ENCODE data around the gene ZBTB48.

The ZBTB48 gene

DNA sequence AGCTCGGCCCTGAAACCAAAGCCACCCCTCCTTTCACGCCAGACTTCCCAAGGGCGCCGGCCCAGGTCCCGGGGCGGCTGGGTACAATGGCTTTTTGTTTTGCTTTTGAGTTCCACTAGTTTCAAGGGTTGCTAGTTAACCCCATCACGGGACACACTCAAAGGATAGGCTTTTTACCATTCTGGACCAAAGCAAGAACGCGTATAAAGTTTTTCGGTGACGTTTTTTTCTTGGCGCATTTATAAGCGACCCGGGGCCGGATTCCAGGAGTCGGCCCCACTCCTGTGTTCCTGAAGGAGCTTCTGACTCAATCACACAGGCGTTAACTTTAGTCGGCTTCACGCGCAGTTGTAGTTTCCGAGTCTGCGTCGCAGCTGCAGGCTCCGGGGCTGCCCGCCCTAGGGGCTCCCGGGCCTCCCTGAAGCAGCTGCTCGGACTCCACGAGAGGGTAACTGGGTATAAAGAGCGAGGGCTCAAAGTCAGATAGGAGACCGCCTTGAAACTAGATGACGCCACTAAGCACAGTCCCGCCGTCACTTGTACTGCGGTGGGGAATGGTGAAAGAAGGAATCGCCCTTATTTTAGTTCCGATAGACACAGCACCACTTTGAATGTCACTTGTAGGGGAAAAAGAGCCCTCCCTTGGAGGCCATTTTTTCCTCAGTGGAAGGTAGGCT is 23.6 kb downstream of the ZBTB48 start:
- DNase-seq (ENCODE audit: low read depth, low spot score): no peak
- peak overlapping the region; percentile 98 for H3K27ac ChIP-seq

DNA sequence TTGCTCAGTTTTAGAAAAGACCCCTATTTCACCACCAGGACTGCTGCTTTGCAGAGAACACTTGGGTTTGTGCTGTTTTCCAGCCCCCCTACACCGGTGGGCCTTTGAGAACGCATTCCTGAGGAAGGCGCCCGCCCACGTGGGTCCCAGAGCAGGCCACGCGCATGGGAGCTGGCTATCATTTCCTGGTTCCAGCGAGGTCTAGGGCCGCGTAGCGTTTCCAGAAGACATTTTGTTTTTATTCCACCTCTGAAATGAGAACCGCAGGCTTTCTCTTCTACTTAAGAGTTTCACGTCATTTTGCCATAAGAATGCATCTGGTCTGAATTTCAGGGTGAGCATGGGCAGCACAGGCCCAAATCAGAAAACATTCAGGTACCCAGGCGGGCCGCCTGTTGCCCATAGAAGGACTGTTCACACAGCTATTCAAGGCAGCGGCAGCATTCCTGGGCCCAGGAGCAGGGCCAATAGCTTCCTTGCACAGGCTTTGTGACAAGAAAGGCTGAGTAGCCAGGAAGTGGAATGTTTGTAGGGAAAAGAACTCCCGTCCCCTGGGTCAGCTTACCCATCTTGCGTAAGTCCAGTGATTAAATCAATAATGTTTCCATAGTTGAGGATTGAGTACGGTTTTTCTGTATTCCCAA is 24.2 kb downstream of the ZBTB48 start:
- DNase-seq (ENCODE audit: low read depth, low spot score): no peak

GRCh38 chr1:6612641-6613360 is 33.0 kb downstream of the ZBTB48 start:
- no peak for DNase-seq (ENCODE audit: low read depth, low spot score)
- H3K27ac ChIP-seq: peak overlapping the region; percentile 87

More for the DNA sequence above, 24.2 kb downstream of the ZBTB48 start:
- peak overlapping the region; percentile 98 for H3K27ac ChIP-seq

- peak within 1 kb of the TSS; percentile 87 for H3K27ac ChIP-seq
- DNase-seq (ENCODE audit: low read depth, low spot score): peak; percentile 95
These were observed 33.7 kb downstream of the ZBTB48 start, which contains the start of gene PHF13 for GRCh38 chr1:6613361-6614018. PHF13 (plus strand) TSS chr1:6613731; CDS start chr1:6614067, 336 bp downstream.

GRCh38 chr1:6614019-6614928 is 34.5 kb downstream of the ZBTB48 start:
- peak overlapping the region; percentile 87 for H3K27ac ChIP-seq
- no peak for DNase-seq (ENCODE audit: low read depth, low spot score)

DNA sequence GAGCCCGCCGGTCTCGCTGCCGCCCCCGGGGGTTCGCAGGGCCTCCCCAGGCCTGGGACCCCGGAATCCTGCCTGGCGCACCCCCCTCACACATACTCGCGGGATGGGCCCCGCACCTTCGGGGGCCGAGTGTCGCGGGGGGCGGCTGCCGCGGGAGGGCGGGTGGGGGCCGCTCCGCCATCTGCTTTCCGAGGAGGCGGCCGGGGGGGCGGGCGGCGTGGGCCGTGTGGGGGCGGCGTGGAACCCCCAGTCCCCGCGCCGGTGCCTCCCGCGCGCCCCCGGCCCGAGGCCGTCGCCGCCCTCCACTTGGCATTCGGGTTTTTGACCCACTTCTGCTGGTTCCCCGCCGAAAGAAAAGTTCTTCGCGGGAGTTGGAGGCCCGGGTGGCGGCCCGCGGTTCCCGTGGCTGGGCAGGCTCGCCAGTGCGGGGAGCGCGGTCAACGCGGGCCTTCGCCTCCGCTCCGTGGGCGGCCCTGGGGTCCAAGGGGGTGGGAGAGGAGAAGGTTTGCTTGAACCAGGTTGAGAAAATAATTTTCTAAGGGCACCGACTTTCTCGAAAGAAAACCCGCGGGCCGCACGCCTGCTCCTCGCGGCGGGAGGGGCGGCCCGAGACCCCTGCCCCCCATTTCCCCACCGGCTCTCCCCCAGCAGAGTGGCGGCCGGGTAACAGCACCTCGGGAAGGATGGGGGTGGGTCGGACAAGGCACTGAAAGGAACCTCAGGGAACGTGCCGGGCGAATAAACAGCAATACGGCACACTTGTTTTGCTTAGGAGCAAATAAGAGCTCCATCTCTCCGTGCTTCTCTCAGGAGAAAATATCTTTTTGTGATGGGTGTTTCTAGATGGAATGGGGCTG is 35.4 kb downstream of the ZBTB48 start:
- DNase-seq (ENCODE audit: low read depth, low spot score): no peak
- peak overlapping the region; percentile 87 for H3K27ac ChIP-seq

- no peak overlapping the region for H3K27ac ChIP-seq
- DNase-seq (ENCODE audit: low read depth, low spot score): no peak
These were observed 39.3 kb downstream of the ZBTB48 start for GRCh38 chr1:6619045-6619444.

DNA sequence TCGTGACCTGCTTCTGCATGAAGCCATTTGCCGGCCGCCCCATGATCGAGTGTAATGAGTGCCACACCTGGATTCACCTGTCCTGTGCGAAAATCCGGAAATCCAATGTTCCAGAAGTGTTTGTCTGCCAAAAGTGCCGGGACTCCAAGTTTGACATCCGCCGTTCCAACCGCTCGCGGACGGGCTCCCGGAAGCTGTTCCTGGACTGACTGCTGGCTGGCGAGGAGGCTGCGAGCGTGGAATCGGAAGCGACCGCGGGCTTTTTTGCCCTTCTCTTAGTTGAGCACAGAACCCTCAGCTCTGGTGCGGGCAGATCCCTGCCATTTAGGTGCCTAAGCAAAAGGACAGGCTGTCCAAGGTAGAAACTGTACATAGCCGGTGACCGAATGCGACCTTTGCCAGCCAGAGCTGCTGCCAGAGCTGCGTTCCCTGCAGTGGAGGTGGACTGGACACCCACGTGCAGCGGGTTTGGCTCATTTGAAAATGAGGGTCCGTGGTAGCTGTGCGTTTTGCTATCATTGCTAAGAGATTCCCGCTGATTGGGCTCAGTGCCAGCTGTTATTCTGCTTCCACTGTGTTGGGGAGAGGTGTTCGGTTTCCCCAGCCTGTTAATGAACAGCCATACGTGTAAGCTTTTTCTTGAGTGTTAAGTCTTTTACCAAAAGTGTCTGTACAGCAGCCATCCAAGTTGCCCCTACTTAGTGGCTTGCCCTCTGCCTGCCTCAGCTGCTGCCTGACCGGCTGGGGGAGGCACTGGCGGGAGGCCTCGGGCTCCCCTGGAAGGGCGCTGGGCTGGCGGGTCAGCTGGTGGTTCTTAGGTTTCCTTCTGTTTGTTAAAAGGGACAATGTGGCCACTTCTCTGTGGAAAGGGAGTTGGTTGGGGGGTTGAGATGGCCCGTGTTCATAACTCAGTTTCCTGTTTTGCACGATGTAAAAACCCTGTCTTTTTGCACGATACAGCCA is 41.9 kb downstream of the ZBTB48 start:
- H3K27ac ChIP-seq: no peak overlapping the region
- DNase-seq (ENCODE audit: low read depth, low spot score): no peak

- H3K27ac ChIP-seq: peak overlapping the region; percentile 15
- DNase-seq (ENCODE audit: low read depth, low spot score): no peak
These were observed 42.8 kb downstream of the ZBTB48 start for GRCh38 chr1:6622396-6623152.

DNA sequence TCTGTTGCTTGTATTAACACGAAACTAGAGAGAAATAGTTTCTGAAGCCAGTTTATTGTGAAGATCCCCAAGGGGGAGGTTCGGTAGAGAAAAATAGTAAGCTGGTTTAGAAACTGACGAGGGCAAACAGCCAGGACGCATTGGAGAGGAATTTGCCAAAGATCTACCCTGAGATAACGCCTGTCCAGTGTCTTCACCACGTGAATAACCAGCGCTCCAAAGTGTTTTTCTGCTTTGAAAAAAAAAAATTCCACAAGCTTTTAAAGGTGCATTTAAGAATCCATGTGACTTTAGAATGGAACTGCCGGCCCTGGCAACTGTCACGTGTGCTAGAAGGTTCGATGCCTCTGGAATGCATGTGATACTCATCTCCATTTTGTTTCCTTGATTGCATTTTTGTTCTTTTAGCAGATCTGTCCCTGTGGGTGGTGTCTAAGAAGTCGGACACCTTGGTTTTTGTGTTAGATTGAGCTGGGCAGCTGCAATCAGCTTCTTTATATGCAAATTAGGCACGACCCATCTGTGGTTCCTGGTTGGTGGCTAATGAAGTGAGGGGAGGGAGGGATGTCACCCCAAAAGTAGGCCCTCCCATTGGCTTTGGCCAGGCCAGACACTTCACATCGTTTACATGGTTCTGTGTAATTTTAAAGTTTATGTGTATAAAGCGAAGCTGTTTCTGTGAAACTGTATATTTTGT is 43.6 kb downstream of the ZBTB48 start:
- DNase-seq (ENCODE audit: low read depth, low spot score): no peak
- H3K27ac ChIP-seq: peak overlapping the region; percentile 15

DNA sequence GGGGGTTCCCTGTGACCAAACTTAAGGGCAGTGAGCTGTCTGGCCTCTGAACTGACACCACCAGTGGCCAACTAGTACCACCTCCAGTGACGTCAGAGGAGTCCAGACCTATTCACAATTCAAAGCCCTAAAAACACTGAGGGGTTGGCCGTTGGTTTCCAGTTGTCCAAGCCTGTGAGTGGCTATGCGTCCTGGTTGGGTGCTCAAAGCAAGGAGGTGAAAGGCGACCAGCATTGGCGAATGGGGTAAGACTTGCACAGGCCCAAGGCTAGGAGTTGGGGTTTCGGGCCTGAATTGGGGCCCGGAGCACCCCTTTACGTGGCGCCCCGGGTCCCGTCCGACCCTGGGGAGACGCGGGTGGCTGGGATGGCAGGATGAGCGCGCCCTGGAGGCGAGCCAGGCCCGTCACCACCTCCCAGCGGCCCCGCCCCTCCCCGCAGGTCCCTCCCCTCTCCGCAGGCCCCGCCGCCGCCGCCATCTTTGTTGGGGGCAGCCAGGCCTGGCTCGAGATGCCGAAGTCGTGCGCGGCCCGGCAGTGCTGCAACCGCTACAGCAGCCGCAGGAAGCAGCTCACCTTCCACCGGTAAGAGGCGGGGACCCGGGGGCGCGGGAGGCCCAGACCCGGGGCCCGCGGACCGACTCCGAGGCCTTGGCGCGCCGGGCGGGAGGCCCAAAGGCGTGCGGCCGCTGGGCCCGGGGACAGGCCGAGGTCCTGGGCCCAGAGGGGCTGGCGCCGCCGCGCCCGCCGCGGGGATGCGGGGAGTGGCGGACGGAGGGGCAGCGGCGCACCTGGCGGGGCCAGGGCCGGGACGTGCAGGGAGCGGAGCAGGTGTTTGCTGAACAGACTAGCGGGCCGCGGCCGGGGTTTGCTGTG is 45.2 kb downstream of the ZBTB48 start, which contains the start of gene THAP3:
THAP3 (plus strand) TSS at position 159 of the 874 bp plus-strand sequence; CDS start at position 510, 351 bp downstream.
- peak within 1 kb of the TSS; percentile 67 for H3K27ac ChIP-seq
- DNase-seq (ENCODE audit: low read depth, low spot score): no peak

DNA sequence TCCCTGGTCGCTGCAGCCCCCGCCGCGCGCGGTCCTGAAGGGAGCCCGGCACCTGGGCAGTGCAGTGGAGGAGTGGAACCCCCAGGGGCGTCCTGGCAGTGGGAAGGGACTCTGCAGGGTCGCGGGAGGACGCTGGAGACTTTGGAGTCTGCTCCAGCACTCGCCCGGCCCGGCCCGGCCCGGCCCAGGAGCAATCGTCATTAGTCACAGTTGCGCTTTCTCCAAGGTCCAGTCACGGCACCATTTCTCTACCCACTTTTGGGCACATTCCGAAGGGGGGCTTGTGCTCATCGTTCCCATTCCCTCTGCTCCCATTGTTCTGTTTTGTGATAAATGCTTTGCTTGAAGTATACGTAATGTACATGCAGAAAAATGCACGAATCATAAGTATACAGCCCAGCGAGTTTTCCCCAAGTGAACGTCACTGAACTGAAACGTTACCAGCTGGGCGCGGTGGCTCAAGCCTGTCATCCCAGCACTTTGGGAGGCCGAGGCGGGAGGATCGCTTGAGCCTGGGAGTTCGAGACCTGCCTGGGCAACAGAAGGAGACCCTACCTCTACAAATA is 45.9 kb downstream of the ZBTB48 start:
- H3K27ac ChIP-seq: peak overlapping the region; percentile 67
- DNase-seq (ENCODE audit: low read depth, low spot score): no peak

DNA sequence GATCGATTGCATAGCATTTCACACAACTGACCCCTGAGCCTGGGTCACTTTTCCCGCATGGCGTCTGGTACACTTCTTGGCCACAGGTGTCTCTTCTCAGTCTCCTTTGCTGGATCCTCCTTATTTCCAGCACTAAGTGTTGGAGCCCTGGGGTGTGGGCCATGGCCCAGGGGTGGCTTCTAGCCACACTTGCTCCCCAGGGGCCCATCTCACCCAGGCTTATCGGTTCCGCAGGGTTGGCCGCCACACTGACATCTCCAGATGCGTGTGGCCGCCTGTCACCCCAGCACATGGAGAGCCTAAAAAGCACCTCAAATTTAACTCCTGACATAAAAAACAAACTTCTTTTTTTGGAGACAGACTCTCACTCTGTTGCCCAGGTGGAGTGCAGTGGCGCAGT is 47.2 kb downstream of the ZBTB48 start:
- H3K27ac ChIP-seq: no peak overlapping the region
- DNase-seq (ENCODE audit: low read depth, low spot score): no peak

DNA sequence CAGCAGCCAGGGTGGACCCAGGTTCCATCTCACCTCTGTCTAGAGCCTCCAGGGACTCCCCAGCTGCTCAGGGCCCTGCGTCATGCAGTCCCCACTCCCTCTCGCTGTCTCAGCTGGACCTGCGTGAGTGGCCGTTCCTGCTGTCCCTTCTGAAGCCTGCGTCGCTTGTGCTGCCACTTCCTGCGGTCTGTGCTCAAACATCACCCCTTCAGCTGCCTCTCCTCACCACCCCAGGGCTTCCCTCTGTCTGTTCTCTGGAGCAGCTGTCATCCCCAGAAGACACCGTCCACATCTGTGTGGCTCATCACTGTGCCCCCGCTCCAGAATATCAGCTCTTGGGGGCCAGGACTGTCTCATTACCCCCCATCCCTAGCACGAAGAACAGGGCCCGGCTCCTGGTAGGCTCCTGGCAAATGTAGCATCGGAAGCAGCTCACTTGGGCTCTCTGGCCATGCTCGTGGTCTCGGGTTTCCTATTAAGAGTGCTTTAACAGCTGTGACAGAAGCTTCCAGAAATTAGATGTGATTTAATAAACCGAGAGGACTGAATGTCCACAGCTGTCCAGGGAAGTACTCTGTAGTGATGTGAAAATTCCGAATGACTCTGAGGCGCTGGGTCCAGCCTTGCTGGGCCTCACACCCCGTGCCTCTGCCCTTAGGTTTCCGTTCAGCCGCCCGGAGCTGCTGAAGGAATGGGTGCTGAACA is 48.2 kb downstream of the ZBTB48 start:
- DNase-seq (ENCODE audit: low read depth, low spot score): no peak
- H3K27ac ChIP-seq: no peak overlapping the region
